ENCODE data around the gene RNASEH2B.

DNA sequence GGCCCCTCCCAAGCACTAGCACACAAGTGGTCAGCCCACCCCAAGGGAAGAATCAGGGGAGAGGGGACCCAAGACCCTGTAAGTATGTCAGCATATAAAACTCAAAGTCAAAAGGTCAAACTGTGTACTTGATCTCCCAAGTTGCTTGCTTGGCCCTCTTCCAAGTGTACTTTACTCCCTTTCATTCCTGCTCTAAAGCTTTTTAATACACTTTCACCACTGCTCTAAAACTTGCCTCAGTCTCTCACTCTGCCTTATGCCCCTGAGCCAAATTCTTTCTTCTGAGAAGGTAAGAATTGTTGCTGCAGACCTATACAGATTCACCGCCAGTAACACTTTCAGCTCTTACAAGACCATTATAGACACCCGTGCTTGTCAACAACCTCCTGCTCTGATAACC, 15.1 kb upstream of the RNASEH2B start:
- TF ChIP-seq EZH2 (IDR thresholded peaks at IDR 0.05; ENCODE audit: borderline replicate concordance, low read depth, low read length, severe bottlenecking): no peak
- TF ChIP-seq, protein P1, sequence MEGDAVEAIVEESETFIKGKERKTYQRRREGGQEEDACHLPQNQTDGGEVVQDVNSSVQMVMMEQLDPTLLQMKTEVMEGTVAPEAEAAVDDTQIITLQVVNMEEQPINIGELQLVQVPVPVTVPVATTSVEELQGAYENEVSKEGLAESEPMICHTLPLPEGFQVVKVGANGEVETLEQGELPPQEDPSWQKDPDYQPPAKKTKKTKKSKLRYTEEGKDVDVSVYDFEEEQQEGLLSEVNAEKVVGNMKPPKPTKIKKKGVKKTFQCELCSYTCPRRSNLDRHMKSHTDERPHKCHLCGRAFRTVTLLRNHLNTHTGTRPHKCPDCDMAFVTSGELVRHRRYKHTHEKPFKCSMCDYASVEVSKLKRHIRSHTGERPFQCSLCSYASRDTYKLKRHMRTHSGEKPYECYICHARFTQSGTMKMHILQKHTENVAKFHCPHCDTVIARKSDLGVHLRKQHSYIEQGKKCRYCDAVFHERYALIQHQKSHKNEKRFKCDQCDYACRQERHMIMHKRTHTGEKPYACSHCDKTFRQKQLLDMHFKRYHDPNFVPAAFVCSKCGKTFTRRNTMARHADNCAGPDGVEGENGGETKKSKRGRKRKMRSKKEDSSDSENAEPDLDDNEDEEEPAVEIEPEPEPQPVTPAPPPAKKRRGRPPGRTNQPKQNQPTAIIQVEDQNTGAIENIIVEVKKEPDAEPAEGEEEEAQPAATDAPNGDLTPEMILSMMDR (IDR thresholded peaks at IDR 0.05; ENCODE audit: borderline replicate concordance, extremely low read depth, low read length, poor library complexity, severe bottlenecking): no peak

Data from DND-41 (cell line).